MM.1S (cell line): ENCODE measurements around the gene MEPE.

Source experiments
- CTCF ChIP-seq: fragments of 300-600 bp; sonication (generic); IDR thresholded peaks from 2 replicates; pipeline ENCODE4 v1.5.1; 2016; ENCODE audit warnings: antibody characterized with exemption, low read length, mixed read lengths
- EZH2 ChIP-seq: fragments of 300-600 bp; sonication (generic); optimal IDR thresholded peaks from 2 replicates; pipeline ENCODE3; 2017; ENCODE audit warnings: low read depth, mild to moderate bottlenecking, antibody characterized with exemption, low read length, mixed read lengths
- EZH2phosphoT487 ChIP-seq: fragments of 300-600 bp; sonication (generic); IDR thresholded peaks from 2 replicates; pipeline ENCODE4 v1.6.1; 2018; ENCODE audit warnings: antibody characterized with exemption, low read length

DNA sequence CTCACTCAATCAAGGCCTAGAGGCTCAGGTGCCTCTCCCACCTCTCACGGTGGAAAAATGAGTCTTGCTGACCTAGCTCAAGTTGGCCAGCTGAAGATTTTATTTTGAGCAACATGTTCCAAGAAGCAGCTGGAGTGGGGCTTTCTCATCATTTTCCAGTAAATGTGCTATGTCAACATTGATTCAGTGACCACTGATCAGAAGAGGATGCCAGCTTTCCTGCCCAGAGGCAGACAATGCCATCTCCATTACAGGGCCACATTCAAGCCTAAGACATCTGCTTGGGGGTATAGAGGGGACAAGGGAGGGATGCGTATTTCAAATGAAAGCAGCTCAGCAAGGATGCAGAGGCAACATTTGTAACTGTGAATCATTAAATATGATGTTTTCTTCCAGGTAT is 3.0 kb downstream of the MEPE start:
- TF ChIP-seq EZH2phosphoT487 (no peak), CTCF (no peak), EZH2 (no peak)
